ENCODE measurements around the gene BABAM2.
A peak's percentile ranks its signal among the peaks of the same experiment; 100 is the strongest.

The BABAM2 gene

GRCh38 chr2:27922842-27923241 lies 32.3 kb downstream of the BABAM2 start:
- Histone ChIP-seq H3K4me1 (ENCODE audit: control extremely low read depth in 1 of 4, control insufficient read depth in 4 of 4, insufficient read depth in 4 of 4, low read length in 3 of 4) (peaks cover 7 to 24% (median 16%) of the 10 kb centered on the region in 4 experiments), H3K4me3 (ENCODE audit: control insufficient read depth in 1 of 7, extremely low read depth in 1 of 7, insufficient read depth in 4 of 7, low read depth in 2 of 7, low read length in 6 of 7) (no peak overlapping the region), H3K27me3 (replicated peaks in 2 of 5; ENCODE audit: control insufficient read depth in 4 of 5, insufficient read depth in 5 of 5, low read length in 4 of 5) (no peaks in the 10 kb centered on the region), H3K36me3 (ENCODE audit: control insufficient read depth in 4 of 4, insufficient read depth in 4 of 4, low read length in 3 of 4) (peaks cover 0 to 4% (median 3%) of the 10 kb centered on the region in 4 experiments), H3K9me3 (ENCODE audit: control extremely low read depth in 1 of 5, control insufficient read depth in 4 of 5, insufficient read depth in 2 of 5, low read depth in 1 of 5, low read length in 4 of 5) (no peaks in the 10 kb centered on the region), H3K27ac (ENCODE audit: insufficient read depth in 1 of 2, low read depth in 1 of 2, low read length in 2 of 2, poor library complexity in 1 of 2, severe bottlenecking in 2 of 2) (no peak overlapping the region)
- WGBS (ENCODE audit: insufficient coverage) = no CpG with 5 or more reads among the region's 1 CpG
- POLR2A ChIA-PET = no interaction called here
- CTCF ChIA-PET = interaction anchor here (1.6 kb wide), 1 partner anchor 22 kb away, joined by 4 read pairs; no protein-coding TSS in a partner anchor
- no peak for DNase-seq

- WGBS (ENCODE audit: insufficient coverage) = 88% methylated on average over 4 of the region's 4 CpGs
- no peaks in the 10 kb centered on the region for H3K9me3 ChIP-seq (ENCODE audit: control extremely low read depth in 1 of 5, control insufficient read depth in 4 of 5, insufficient read depth in 2 of 5, low read depth in 1 of 5, low read length in 4 of 5)
- H3K27me3 ChIP-seq (replicated peaks in 2 of 5; ENCODE audit: control insufficient read depth in 4 of 5, insufficient read depth in 5 of 5, low read length in 4 of 5) = no peaks in the 10 kb centered on the region
- no peak overlapping the region for H3K27ac ChIP-seq (ENCODE audit: insufficient read depth in 1 of 2, low read depth in 1 of 2, low read length in 2 of 2, poor library complexity in 1 of 2, severe bottlenecking in 2 of 2)
- peaks cover 4 to 31% (median 15%) of the 10 kb centered on the region in 4 experiments for H3K4me1 ChIP-seq (ENCODE audit: control extremely low read depth in 1 of 4, control insufficient read depth in 4 of 4, insufficient read depth in 4 of 4, low read length in 3 of 4)
- no peak overlapping the region for H3K4me3 ChIP-seq (ENCODE audit: control insufficient read depth in 1 of 7, extremely low read depth in 1 of 7, insufficient read depth in 4 of 7, low read depth in 2 of 7, low read length in 6 of 7)
- ChIA-PET CTCF (interaction anchor here (1.0 to 1.3 kb wide), 2 partner anchors 57 to 77 kb away, joined by 3 read pairs; no protein-coding TSS in a partner anchor), POLR2A (no interaction called here)
- peaks cover 0 to 13% (median 5%) of the 10 kb centered on the region in 4 experiments for H3K36me3 ChIP-seq (ENCODE audit: control insufficient read depth in 4 of 4, insufficient read depth in 4 of 4, low read length in 3 of 4)
- DNase-seq = peak in 2 of 3 donors; percentile 46 to 64
These were observed 35.4 kb downstream of the BABAM2 start for GRCh38 chr2:27925766-27926472.

- Histone ChIP-seq H3K27me3 (replicated peaks in 2 of 5; ENCODE audit: control insufficient read depth in 4 of 5, insufficient read depth in 5 of 5, low read length in 4 of 5) (no peaks in the 10 kb centered on the region), H3K4me3 (ENCODE audit: control insufficient read depth in 1 of 7, extremely low read depth in 1 of 7, insufficient read depth in 4 of 7, low read depth in 2 of 7, low read length in 6 of 7) (no peak overlapping the region), H3K36me3 (ENCODE audit: control insufficient read depth in 4 of 4, insufficient read depth in 4 of 4, low read length in 3 of 4) (peaks cover 0 to 16% (median 7%) of the 10 kb centered on the region in 4 experiments), H3K9me3 (ENCODE audit: control extremely low read depth in 1 of 5, control insufficient read depth in 4 of 5, insufficient read depth in 2 of 5, low read depth in 1 of 5, low read length in 4 of 5) (no peaks in the 10 kb centered on the region), H3K4me1 (ENCODE audit: control extremely low read depth in 1 of 4, control insufficient read depth in 4 of 4, insufficient read depth in 4 of 4, low read length in 3 of 4) (peaks cover 0 to 28% (median 14%) of the 10 kb centered on the region in 4 experiments), H3K27ac (ENCODE audit: insufficient read depth in 1 of 2, low read depth in 1 of 2, low read length in 2 of 2, poor library complexity in 1 of 2, severe bottlenecking in 2 of 2) (peak overlapping the region; percentile 25 to 54)
- WGBS (ENCODE audit: insufficient coverage) = 55% methylated on average over 6 of the region's 11 CpGs
- CTCF ChIA-PET = no interaction called here
- POLR2A ChIA-PET = no interaction called here
- DNase-seq = peak in 1 of 3 donors; percentile 44
These were observed 39.5 kb downstream of the BABAM2 start for GRCh38 chr2:27929916-27930486.

- ChIA-PET POLR2A (no interaction called here), CTCF (no interaction called here)
- Histone ChIP-seq H3K9me3 (ENCODE audit: control extremely low read depth in 1 of 5, control insufficient read depth in 4 of 5, insufficient read depth in 2 of 5, low read depth in 1 of 5, low read length in 4 of 5) (no peaks in the 10 kb centered on the region), H3K27ac (ENCODE audit: insufficient read depth in 1 of 2, low read depth in 1 of 2, low read length in 2 of 2, poor library complexity in 1 of 2, severe bottlenecking in 2 of 2) (no peak overlapping the region), H3K4me1 (ENCODE audit: control extremely low read depth in 1 of 4, control insufficient read depth in 4 of 4, insufficient read depth in 4 of 4, low read length in 3 of 4) (peaks cover 0 to 20% (median 7%) of the 10 kb centered on the region in 4 experiments), H3K4me3 (ENCODE audit: control insufficient read depth in 1 of 7, extremely low read depth in 1 of 7, insufficient read depth in 4 of 7, low read depth in 2 of 7, low read length in 6 of 7) (no peak overlapping the region), H3K27me3 (replicated peaks in 2 of 5; ENCODE audit: control insufficient read depth in 4 of 5, insufficient read depth in 5 of 5, low read length in 4 of 5) (no peaks in the 10 kb centered on the region), H3K36me3 (ENCODE audit: control insufficient read depth in 4 of 4, insufficient read depth in 4 of 4, low read length in 3 of 4) (peaks cover 0 to 12% (median 7%) of the 10 kb centered on the region in 4 experiments)
- 100% methylated on average over 1 of the region's 4 CpGs for WGBS (ENCODE audit: insufficient coverage)
- DNase-seq = no peak
These were observed 40.9 kb downstream of the BABAM2 start for GRCh38 chr2:27931361-27931950.

GRCh38 chr2:27932396-27932795 lies 41.9 kb downstream of the BABAM2 start:
- POLR2A ChIA-PET = no interaction called here
- Histone ChIP-seq H3K27me3 (replicated peaks in 2 of 5; ENCODE audit: control insufficient read depth in 4 of 5, insufficient read depth in 5 of 5, low read length in 4 of 5) (no peaks in the 10 kb centered on the region), H3K36me3 (ENCODE audit: control insufficient read depth in 4 of 4, insufficient read depth in 4 of 4, low read length in 3 of 4) (peaks cover 0 to 12% (median 7%) of the 10 kb centered on the region in 4 experiments), H3K4me1 (ENCODE audit: control extremely low read depth in 1 of 4, control insufficient read depth in 4 of 4, insufficient read depth in 4 of 4, low read length in 3 of 4) (peaks cover 0 to 24% (median 9%) of the 10 kb centered on the region in 4 experiments), H3K4me3 (ENCODE audit: control insufficient read depth in 1 of 7, extremely low read depth in 1 of 7, insufficient read depth in 4 of 7, low read depth in 2 of 7, low read length in 6 of 7) (no peak overlapping the region), H3K9me3 (ENCODE audit: control extremely low read depth in 1 of 5, control insufficient read depth in 4 of 5, insufficient read depth in 2 of 5, low read depth in 1 of 5, low read length in 4 of 5) (no peaks in the 10 kb centered on the region), H3K27ac (ENCODE audit: insufficient read depth in 1 of 2, low read depth in 1 of 2, low read length in 2 of 2, poor library complexity in 1 of 2, severe bottlenecking in 2 of 2) (no peak overlapping the region)
- DNase-seq = no peak
- CTCF ChIA-PET = no interaction called here
- WGBS (ENCODE audit: insufficient coverage) = 100% methylated on average over 2 of the region's 2 CpGs

- peaks cover 0 to 12% (median 5%) of the 10 kb centered on the region in 4 experiments for H3K4me1 ChIP-seq (ENCODE audit: control extremely low read depth in 1 of 4, control insufficient read depth in 4 of 4, insufficient read depth in 4 of 4, low read length in 3 of 4)
- no peak overlapping the region for H3K27ac ChIP-seq (ENCODE audit: insufficient read depth in 1 of 2, low read depth in 1 of 2, low read length in 2 of 2, poor library complexity in 1 of 2, severe bottlenecking in 2 of 2)
- 93% methylated on average over 2 of the region's 3 CpGs for WGBS (ENCODE audit: insufficient coverage)
- no peaks in the 10 kb centered on the region for H3K9me3 ChIP-seq (ENCODE audit: control extremely low read depth in 1 of 5, control insufficient read depth in 4 of 5, insufficient read depth in 2 of 5, low read depth in 1 of 5, low read length in 4 of 5)
- no peaks in the 10 kb centered on the region for H3K27me3 ChIP-seq (replicated peaks in 2 of 5; ENCODE audit: control insufficient read depth in 4 of 5, insufficient read depth in 5 of 5, low read length in 4 of 5)
- DNase-seq = no peak
- POLR2A ChIA-PET = no interaction called here
- peaks cover 0 to 10% (median 6%) of the 10 kb centered on the region in 4 experiments for H3K36me3 ChIP-seq (ENCODE audit: control insufficient read depth in 4 of 4, insufficient read depth in 4 of 4, low read length in 3 of 4)
- no peak overlapping the region for H3K4me3 ChIP-seq (ENCODE audit: control insufficient read depth in 1 of 7, extremely low read depth in 1 of 7, insufficient read depth in 4 of 7, low read depth in 2 of 7, low read length in 6 of 7)
- CTCF ChIA-PET = no interaction called here
These were observed 44.5 kb downstream of the BABAM2 start for GRCh38 chr2:27935026-27935425.

Measured in common myeloid progenitor, CD34-positive (primary cell).